ENCODE measurements around the gene SERP2.

DNA sequence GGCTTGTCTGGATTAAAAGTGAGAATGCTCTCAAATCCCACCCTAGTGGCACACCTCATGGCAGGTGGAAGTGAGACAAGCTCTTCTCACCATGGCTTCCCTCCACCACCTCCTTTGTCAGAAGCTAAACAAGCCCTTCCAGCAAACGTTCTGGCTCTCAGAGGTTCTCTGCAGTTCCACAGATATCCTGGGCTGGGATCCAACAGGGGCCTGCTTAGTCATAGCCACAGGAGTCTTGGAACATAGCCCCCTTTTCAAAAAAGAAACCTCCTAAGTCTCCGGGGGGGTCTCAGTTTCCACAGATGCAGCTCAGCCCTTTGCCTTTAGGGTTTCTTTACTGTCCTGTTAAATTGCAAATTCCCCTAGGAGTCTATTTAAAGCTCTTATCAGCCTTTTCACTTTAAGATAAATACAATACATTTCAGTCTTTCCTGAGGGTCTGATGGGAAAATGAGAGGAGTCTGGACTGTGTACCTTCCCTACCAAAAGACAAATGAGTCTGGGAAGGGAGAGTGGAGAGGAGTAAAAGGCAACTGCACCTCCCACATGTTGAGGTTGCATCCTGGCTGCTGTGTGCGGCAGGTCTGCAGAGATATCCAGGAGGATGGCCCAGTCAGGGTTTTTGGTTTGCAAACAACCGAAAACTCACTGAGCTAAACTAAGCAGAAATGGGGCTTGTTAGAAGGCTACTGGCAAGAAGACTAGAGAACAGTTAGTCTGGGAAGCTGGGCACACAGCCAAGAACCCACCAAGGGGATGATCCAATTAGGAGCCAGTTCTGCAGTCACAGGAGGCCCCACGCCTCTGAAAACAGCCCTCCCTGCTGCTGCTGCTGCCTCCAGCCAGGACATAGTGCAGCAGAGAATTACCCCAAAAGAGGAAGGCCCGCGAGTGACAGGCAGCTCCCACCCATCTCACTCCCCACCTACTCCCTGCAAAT, 41.4 kb upstream of the SERP2 start:
- TF ChIP-seq, protein P1, sequence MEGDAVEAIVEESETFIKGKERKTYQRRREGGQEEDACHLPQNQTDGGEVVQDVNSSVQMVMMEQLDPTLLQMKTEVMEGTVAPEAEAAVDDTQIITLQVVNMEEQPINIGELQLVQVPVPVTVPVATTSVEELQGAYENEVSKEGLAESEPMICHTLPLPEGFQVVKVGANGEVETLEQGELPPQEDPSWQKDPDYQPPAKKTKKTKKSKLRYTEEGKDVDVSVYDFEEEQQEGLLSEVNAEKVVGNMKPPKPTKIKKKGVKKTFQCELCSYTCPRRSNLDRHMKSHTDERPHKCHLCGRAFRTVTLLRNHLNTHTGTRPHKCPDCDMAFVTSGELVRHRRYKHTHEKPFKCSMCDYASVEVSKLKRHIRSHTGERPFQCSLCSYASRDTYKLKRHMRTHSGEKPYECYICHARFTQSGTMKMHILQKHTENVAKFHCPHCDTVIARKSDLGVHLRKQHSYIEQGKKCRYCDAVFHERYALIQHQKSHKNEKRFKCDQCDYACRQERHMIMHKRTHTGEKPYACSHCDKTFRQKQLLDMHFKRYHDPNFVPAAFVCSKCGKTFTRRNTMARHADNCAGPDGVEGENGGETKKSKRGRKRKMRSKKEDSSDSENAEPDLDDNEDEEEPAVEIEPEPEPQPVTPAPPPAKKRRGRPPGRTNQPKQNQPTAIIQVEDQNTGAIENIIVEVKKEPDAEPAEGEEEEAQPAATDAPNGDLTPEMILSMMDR (IDR thresholded peaks at IDR 0.05 in 2 of 3, conservative IDR thresholded peaks at IDR 0.05 in 1 of 3; ENCODE audit: borderline replicate concordance in 1 of 3, insufficient read depth in 1 of 3, low read depth in 2 of 3, low read length in 2 of 3) = no peak
- TF ChIP-seq POLR2A (IDR thresholded peaks at IDR 0.05; ENCODE audit: borderline replicate concordance, extremely low read depth, insufficient read depth, insufficient read length) (no peak), RAD21 (IDR thresholded peaks at IDR 0.05; ENCODE audit: low read depth) (no peak), YY1 (IDR thresholded peaks at IDR 0.05; ENCODE audit: extremely low read depth, insufficient replicate concordance, low read depth, low read length) (no peak), POLR2AphosphoS5 (IDR thresholded peaks at IDR 0.05; ENCODE audit: low read depth, low read length) (no peak)

Data from HCT116 (cell line).